HG03045 (cell line): ENCODE data around the gene SMYD2.
A peak's percentile ranks its signal among the peaks of the same experiment; 100 is the strongest.

Experiments
- ATAC-seq: cut with Tn5 transposase; IDR thresholded peaks from one replicate; pipeline ENCODE4 v1.9.1; 2021; ENCODE audit warnings: mild to moderate bottlenecking, moderate library complexity; ENCODE audit not compliant: unreplicated experiment

SMYD2 gene

DNA sequence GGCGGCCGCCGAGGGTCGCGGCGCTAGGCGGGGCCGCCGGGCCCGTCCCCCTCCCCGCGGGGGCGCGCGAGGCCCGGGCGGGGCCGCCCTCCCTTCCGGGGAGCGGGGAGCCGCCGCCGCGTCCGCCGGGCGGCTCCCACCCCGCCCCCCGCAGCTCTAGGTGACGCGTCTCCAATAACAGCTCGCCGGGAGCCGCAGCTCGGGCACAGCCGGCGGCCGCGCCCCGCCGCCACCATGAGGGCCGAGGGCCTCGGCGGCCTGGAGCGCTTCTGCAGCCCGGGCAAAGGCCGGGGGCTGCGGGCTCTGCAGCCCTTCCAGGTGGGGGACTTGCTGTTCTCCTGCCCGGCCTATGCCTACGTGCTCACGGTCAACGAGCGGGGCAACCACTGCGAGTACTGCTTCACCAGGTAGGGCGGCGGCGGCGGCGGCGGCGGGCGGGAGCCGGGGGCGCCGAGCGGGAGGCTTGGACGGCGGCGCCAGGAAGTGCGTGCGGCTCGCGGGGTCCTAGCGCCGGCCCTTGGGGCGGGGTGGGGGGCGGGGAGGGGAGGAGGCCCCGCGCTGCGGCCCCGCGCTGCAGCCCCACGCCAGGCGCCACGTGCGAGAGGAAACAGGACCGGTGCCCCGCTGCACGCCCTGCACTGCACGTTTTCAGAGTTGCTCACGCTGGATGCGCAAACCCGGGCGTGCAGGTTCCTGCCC is at the start of gene SMYD2:
Gene SMYD2 (plus strand): TSS at position 139 of the 699 bp plus-strand sequence. CDS start 96 bp downstream, at position 235.
- peak; percentile 80 for ATAC-seq

- ATAC-seq = no peak
Observed at GRCh38 chr1:214233856-214234634, 46.9 kb upstream of the SMYD2 start.

DNA sequence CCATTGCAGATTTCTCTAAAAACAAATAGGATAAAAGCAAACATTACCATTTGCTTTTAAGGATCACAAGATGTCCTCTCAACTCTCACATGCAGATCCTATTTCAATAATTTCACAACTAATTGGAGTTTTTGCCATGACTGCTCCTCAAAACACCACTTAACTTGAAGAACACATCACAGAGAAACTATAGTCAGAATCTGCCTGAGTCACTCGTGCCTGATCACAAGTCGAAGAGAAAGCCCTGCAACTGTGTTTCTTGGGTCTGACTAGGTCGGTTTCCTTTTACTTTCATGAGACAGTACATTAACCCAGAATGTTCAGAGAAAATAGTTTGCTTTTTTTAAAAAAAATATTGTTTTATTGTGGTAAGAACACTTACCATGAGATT is 46.3 kb upstream of the SMYD2 start:
- no peak for ATAC-seq

DNA sequence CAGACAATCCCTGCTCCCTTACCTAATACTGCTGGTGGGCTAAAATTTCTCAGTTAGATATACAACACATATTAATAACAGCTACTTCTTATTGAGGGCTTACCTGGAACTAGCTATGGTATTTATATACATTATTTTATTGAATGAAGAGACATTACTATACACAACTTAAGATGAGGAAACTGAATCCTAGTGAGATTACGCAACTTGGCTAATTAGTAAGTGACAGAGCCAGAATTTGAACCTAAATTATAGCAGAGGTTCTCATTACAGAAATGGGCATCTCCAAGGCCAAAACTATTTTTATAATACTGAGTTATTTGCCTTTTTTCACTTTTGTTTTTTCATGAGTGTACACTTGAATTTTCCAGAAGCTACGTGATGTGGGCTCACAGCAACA is 44.5 kb upstream of the SMYD2 start:
- ATAC-seq = no peak

- ATAC-seq = no peak
Observed at GRCh38 chr1:214241060-214241459, 39.9 kb upstream of the SMYD2 start.

DNA sequence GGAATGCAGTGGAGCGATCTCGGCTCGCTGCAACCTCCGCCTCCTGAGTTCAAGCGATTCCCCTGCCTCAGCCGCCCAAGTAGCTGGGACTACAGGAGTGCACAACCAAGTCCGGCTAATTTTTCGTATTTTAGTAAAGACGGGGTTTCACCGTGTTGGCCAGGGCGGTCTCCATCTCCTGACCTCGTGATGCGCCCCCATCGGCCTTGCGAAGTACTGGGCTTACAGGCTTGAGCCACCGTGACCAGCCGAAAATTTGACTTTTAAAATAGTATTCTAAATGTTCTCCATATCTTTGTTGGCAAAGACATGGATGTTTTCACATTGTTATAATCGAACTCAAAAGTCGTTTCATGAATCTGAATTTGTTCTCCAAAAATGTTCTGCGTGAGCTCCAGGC is 36.7 kb upstream of the SMYD2 start:
- ATAC-seq = no peak

DNA sequence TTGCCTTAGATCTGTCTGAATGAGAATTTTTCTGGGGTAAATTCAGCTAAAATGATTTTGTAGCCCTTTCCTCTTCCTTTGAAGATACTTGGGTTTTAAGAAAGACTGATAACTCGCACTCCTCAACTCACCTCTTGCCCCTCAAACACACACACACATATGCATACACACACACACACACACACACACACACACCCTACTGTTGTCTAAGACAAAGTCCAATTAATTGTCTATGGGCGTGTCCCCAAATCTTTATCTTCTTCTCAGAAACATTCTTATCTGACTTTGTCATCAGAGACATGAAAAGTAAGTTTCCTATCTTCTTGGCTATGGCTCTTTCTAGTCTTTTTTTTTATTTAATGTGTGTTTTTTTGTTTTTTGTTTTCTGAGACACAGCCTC is 36.1 kb upstream of the SMYD2 start:
- no peak for ATAC-seq

- no peak for ATAC-seq
Observed at GRCh38 chr1:214247501-214248041, 33.4 kb upstream of the SMYD2 start.

GRCh38 chr1:214248311-214249085 is 32.5 kb upstream of the SMYD2 start:
- ATAC-seq = no peak

DNA sequence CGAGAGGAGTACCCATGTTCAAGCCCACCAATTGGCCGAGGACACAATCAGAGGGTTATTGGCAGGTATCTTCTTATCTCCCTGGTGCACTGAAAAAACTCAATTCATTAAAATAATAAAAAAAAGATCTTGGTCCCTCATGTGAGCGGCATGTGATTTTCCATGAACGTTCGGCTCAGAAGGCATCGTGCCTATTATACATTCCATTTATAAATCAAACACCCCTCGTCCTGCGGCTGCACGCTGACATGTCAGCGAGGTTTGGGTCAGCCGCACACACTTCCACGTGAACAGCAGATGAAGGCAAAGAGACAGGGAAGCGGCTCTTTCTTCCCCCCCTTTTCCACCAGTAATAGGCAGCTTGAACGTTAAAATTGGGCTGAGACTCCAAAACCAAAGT is 31.3 kb upstream of the SMYD2 start:
- ATAC-seq = no peak

DNA sequence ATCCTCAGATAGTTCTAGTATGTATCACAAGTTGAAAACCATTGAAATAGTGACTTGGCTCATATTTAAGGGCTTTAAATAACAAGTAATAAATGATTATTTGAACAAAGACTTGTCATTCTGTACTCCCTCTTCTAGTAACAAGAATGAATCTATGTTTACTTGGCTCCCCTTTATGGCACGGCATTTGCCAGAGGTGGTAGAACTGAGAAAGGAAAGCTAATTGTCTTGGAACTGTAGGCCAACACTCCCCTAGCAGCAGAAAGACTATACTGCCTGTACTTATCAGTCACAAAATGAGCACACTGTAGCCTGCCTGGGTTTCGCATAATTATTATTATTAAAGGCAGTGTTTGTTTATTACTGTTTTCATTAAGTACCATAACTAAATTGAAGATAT is 29.6 kb upstream of the SMYD2 start:
- ATAC-seq = no peak

GRCh38 chr1:214255509-214255908 is 25.4 kb upstream of the SMYD2 start:
- ATAC-seq = no peak

DNA sequence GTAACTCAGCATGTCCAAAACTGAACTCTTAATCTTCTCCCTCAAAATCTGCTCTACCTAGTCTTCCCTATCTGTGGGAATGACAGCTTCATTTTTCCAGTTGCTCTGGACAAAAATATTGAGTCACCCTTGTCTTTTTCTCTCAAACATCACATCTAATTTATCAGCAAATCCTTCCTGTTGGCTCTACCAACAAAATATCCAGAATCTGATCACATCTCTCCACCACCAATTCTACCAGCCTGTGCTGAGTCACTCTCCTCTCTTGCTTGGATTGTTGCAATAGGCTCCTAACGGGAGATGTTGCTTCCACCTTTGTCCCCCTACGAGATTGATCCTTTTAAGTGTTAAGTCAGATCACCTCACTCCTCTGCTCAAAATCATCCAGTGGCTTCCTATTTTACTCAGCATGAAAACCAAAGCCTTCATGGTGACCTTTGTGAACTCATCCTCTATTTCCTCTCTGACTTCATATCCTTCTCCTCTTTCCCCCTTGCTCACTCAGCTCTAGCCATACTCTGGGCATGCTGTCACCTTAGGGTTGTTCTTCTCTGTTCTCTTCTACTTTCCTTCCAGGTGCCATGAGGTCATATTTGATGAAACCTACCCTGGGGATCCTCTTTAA is 21.5 kb upstream of the SMYD2 start:
- no peak for ATAC-seq

DNA sequence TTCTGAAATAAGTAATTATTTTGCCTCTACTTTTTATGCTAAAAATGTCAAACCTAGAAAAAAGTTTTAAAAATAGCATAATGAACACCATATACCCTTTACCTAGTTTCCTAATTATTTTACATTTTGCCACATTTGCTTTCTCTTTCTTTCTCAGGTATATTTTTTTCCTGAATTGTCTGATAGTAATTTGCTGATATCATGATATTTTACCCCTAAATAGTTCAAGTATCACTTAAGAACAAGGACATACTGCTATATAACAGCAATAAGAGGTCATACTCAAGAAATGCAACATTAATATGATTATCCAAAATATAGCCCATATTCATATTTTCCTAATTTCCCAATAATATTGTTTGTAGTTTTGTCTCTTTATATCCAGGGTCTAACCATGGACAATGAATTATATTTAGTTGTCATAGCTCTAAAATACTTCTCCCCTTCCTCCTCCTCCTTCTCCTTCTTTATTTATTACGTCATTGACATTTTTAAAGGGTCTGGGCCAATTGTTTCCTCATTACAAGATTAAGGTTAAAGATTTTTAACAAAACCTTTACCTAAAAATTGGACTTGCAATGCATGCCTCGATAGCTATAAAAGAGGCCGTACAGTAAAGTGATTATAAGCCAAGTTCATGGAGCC is 20.3 kb upstream of the SMYD2 start:
- ATAC-seq = no peak

GRCh38 chr1:214261206-214262123 is 19.5 kb upstream of the SMYD2 start:
- peak; percentile 96 for ATAC-seq

- ATAC-seq = no peak
Observed at GRCh38 chr1:214264196-214264595, 16.8 kb upstream of the SMYD2 start.

- ATAC-seq = no peak
Observed at GRCh38 chr1:214264976-214265375, 16.0 kb upstream of the SMYD2 start.

DNA sequence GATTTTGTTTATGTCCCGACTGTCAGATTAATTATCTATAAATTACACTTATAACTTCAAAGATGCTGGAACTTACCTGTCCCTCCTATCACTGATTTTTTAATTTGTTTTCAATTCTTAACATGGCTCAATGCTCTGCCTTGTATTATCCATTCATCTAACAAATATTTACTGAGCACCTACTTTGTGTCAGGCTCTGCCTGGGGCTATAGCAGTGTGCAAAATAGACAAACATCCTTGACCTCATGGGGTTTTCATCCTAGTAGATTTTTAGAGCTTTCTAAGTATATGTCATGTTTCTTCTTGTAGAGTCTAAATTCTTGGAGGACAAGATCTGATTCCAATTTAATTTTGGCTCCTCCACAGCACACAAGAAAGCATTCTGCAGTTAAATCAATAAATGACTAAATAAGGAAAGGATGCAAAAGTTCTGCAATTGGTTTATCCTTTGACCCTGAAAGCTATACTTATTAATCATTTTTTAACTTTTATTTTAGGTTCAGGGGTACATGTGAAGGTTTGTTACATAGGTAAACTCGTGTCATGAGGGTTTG is 10.8 kb upstream of the SMYD2 start:
- no peak for ATAC-seq
